Natural killer cell (primary cell): ENCODE data around the gene CCSAP. TPM values are rescaled to one million over a fixed set of nuclear protein-coding genes. Genes with fewer than 3 reads are reported as not detected.

Source experiments
- ATAC-seq, 3 donors: fragments of 150-1000 bp in 2 of 3; fragments of 200-7000 bp in 1 of 3; cut with Tn5 transposase; 1 replicate in 1 of 3; 2 replicates in 2 of 3; pipeline ENCODE4 v1.10.0; 2021; ENCODE audit warnings: mild to moderate bottlenecking in 2 of 3, moderate library complexity in 2 of 3
- DNase-seq, 2 donors: peaks; one replicate each; pipeline versions ENCODE4 v3.0.0 to v3.0.0-alpha.2; 2013 to 2021; ENCODE audit warnings: mixed read lengths in 1 of 2
- H3K27ac ChIP-seq: one replicate; pipeline ENCODE4 v1.5.1; 2013; ENCODE audit warnings: mild to moderate bottlenecking, low read length
- H3K27me3 ChIP-seq: one replicate; pipeline ENCODE4 v1.6.1; 2013; ENCODE audit warnings: low read length; ENCODE audit not compliant: control insufficient read depth, insufficient read depth
- H3K36me3 ChIP-seq: one replicate; pipeline ENCODE4 v1.6.1; 2013; ENCODE audit warnings: low read length; ENCODE audit not compliant: control insufficient read depth, insufficient read depth
- H3K4me1 ChIP-seq: one replicate; pipeline ENCODE4 v1.6.1; 2013; ENCODE audit warnings: low read length; ENCODE audit not compliant: control insufficient read depth, insufficient read depth
- H3K4me3 ChIP-seq: one replicate; pipeline ENCODE4 v1.5.1; 2013; ENCODE audit warnings: low read length
- H3K9me3 ChIP-seq: one replicate; pipeline ENCODE4 v1.6.1; 2013; ENCODE audit warnings: low read length; ENCODE audit not compliant: control insufficient read depth, insufficient read depth
- H3K27ac Mint-ChIP-seq, 2 donors: one replicate each; pipeline ENCODE4 v1.8.0; 2022; ENCODE audit warnings: mild to moderate bottlenecking in 2 of 2, mixed read lengths in 2 of 2, moderate library complexity in 1 of 2
- H3K27me3 Mint-ChIP-seq, 2 donors: one replicate each; pipeline ENCODE4 v1.8.0; 2022; ENCODE audit warnings: low read depth in 2 of 2, mixed read lengths in 2 of 2
- H3K36me3 Mint-ChIP-seq: one replicate; pipeline ENCODE4 v1.8.0; 2022; ENCODE audit warnings: mixed read lengths
- H3K4me1 Mint-ChIP-seq, 2 donors: one replicate each; pipeline ENCODE4 v1.8.0; 2022; ENCODE audit warnings: mixed read lengths in 2 of 2
- H3K4me3 Mint-ChIP-seq: one replicate; pipeline ENCODE4 v1.8.0; 2022; ENCODE audit warnings: mild to moderate bottlenecking, moderate library complexity, mixed read lengths
- H3K9me3 Mint-ChIP-seq, 2 donors: one replicate each; pipeline ENCODE4 v1.8.0; 2022; ENCODE audit warnings: mixed read lengths in 2 of 2
- CTCF ChIP-seq: fragments of 200-600 bp; IDR thresholded peaks from one replicate; pipeline ENCODE4 v1.8.0; 2022; ENCODE audit warnings: antibody characterized with exemption
- WGBS: methylation state at CpG from one replicate; pipeline ENCODE4 v1.1.7; 2013; ENCODE audit warnings: missing lambda C conversion rate; ENCODE audit not compliant: insufficient coverage; 5-methylcytosine and 5-hydroxymethylcytosine counted together
- intact Hi-C: fragments of 100-400 bp; cut with micrococcal nuclease; formaldehyde crosslinking; loops from one replicate; pipeline ENCODE4 v1.14.2; 2022
- total RNA-seq, 4 donors: library from RNA; stranded (reverse); fragments of 120-200 nt in 1 of 4; gene quantifications; one replicate each; pipeline versions ENCODE4 v1.2.3 to v1.2.4, GENCODE V29; 2013 to 2022

Gene CCSAP
- total RNA-seq, 3 donors from 2014 or later (not counting 1 experiment from before 2014, with no cell fraction given): 6.8 to 14.0 (median 10.2) TPM

DNA sequence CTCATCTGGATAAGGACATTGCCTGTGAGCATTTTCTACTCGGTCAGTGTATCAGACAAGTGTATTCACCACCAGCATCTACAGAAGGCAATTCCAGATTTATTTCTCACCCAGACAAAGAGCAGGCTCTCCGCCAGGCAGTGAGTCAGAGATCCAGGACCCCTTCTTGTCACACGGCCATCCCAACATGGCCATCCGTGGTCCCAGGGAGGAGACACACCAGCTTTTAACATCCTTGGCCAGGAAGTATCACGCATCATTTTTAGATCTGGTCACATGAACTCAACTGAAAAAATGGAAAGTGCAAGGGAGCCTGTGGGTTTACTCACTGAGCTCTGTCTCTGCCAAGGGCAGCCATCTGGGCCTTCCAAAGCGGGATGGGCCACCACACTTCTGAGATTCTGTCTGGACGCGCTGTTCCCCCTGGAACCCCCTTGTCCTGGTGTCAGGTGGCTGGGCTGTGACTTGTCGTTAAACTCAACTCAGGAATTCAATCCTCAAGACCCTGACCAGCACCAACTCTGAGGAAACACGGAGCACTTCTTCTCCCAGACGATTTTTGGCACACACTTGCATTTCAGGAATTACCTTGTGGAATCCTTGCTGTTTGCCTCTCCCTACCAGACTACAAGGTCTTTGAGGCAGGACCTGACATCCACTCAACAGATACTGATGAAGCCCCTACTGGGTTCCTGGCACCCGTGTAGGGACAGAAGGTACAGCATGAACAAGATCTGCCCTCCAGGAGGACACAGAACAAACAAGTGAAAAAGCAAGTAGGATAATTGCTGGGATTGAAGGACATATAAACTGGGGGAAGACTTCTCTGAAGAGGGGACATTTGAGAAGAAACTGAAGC lies 21.6 kb upstream of the CCSAP start:
- H3K27me3 Mint-ChIP-seq: peaks cover 23 to 31% of the 10 kb centered on the region in 2 donors

GRCh38 chr1:229363723-229364122 lies 20.9 kb upstream of the CCSAP start:
- TF ChIP-seq CTCF: no peak
- H3K27me3 ChIP-seq: peaks cover 3% of the 10 kb centered on the region
- no peaks in the 10 kb centered on the region for H3K9me3 Mint-ChIP-seq
- no peaks in the 10 kb centered on the region for H3K4me1 Mint-ChIP-seq
- H3K36me3 Mint-ChIP-seq: no peaks in the 10 kb centered on the region
- H3K4me1 ChIP-seq: no peaks in the 10 kb centered on the region
- no peak overlapping the region for H3K4me3 ChIP-seq
- no peaks in the 10 kb centered on the region for H3K36me3 ChIP-seq
- intact Hi-C loops: no loop called here
- no peak for ATAC-seq
- no peaks in the 10 kb centered on the region for H3K9me3 ChIP-seq
- H3K27me3 Mint-ChIP-seq: peaks cover 30 to 34% of the 10 kb centered on the region in 2 donors
- 86% methylated on average over 6 of the region's 6 CpGs for WGBS
- no peak overlapping the region for H3K27ac ChIP-seq
- no peak for DNase-seq
- no peak overlapping the region for H3K27ac Mint-ChIP-seq
- no peak overlapping the region for H3K4me3 Mint-ChIP-seq

More for the DNA sequence above, 21.6 kb upstream of the CCSAP start:
- no peak overlapping the region for H3K4me3 ChIP-seq
- H3K9me3 ChIP-seq: no peaks in the 10 kb centered on the region
- no peaks in the 10 kb centered on the region for H3K4me1 ChIP-seq
- H3K27ac ChIP-seq: no peak overlapping the region
- WGBS: 81% methylated on average over 12 of the region's 12 CpGs
- no peaks in the 10 kb centered on the region for H3K36me3 Mint-ChIP-seq
- no peak overlapping the region for H3K27ac Mint-ChIP-seq
- H3K27me3 ChIP-seq: peaks cover 3% of the 10 kb centered on the region
- no peak overlapping the region for H3K4me3 Mint-ChIP-seq
- no peaks in the 10 kb centered on the region for H3K9me3 Mint-ChIP-seq
- intact Hi-C loops: no loop called here
- no peaks in the 10 kb centered on the region for H3K36me3 ChIP-seq
- DNase-seq: no peak
- no peaks in the 10 kb centered on the region for H3K4me1 Mint-ChIP-seq
- no peak for ATAC-seq
- no peak for TF ChIP-seq CTCF

GRCh38 chr1:229360420-229360819 lies 17.6 kb upstream of the CCSAP start:
- H3K27ac ChIP-seq: no peak overlapping the region
- H3K36me3 ChIP-seq: no peaks in the 10 kb centered on the region
- ATAC-seq (no peak), DNase-seq (no peak)
- no peak for TF ChIP-seq CTCF
- H3K4me1 ChIP-seq: no peaks in the 10 kb centered on the region
- no peak overlapping the region for H3K27ac Mint-ChIP-seq
- H3K9me3 Mint-ChIP-seq: no peaks in the 10 kb centered on the region
- H3K4me1 Mint-ChIP-seq: no peaks in the 10 kb centered on the region
- no peaks in the 10 kb centered on the region for H3K9me3 ChIP-seq
- intact Hi-C loops: no loop called here
- H3K27me3 Mint-ChIP-seq: peaks cover 44 to 63% of the 10 kb centered on the region in 2 donors
- no peak overlapping the region for H3K4me3 Mint-ChIP-seq
- H3K36me3 Mint-ChIP-seq: no peaks in the 10 kb centered on the region
- H3K27me3 ChIP-seq: peaks cover 5% of the 10 kb centered on the region
- WGBS: 69% methylated on average over 4 of the region's 4 CpGs
- no peak overlapping the region for H3K4me3 ChIP-seq
